D721Med (cell line): Measurements from ENCODE around the gene ANK2.

ENCODE experiments used
- DNase-seq: peaks from one replicate; pipeline ENCODE4 v3.0.0; 2011; ENCODE audit warnings: low spot score; ENCODE audit not compliant: insufficient read length
- FAIRE-seq: peaks from 2 replicates; lab custom pipeline; 2011; peaks lifted over from hg19 to GRCh38; lab: Jason Lieb, UNC
- CTCF ChIP-seq: IDR thresholded peaks from 2 replicates; pipeline ENCODE4 v1.5.1; 2012; ENCODE audit warnings: mild to moderate bottlenecking, control low read depth; ENCODE audit not compliant: insufficient read depth; ENCODE audit errors: missing control alignments

Gene ANK2

GRCh38 chr4:113049421-113050370, at the start of gene ANK2:
Gene ANK2, plus strand, starts transcription at chr4:113049653. Its CDS starts 76 bp downstream, at chr4:113049729.
- no peak for TF ChIP-seq CTCF
- DNase-seq (no peak), FAIRE-seq (no peak)

GRCh38 chr4:113003841-113004240, 45.6 kb upstream of the ANK2 start:
- no peak for TF ChIP-seq CTCF
- FAIRE-seq (no peak), DNase-seq (no peak)

GRCh38 chr4:113004655-113005054, 44.8 kb upstream of the ANK2 start:
- FAIRE-seq = no peak
- TF ChIP-seq CTCF = no peak
- DNase-seq = no peak

- no peak for TF ChIP-seq CTCF
- FAIRE-seq = no peak
- no peak for DNase-seq
These were observed 42.8 kb upstream of the ANK2 start for GRCh38 chr4:113006632-113007031.

- FAIRE-seq = no peak
These were observed 42.3 kb upstream of the ANK2 start for GRCh38 chr4:113007151-113007550.

GRCh38 chr4:113008135-113008534, 41.3 kb upstream of the ANK2 start:
- DNase-seq (no peak), FAIRE-seq (no peak)
- TF ChIP-seq CTCF = no peak

More at GRCh38 chr4:113007151-113007550, 42.3 kb upstream of the ANK2 start:
- DNase-seq = no peak
- no peak for TF ChIP-seq CTCF

GRCh38 chr4:113008716-113009115, 40.7 kb upstream of the ANK2 start:
- no peak for TF ChIP-seq CTCF
- FAIRE-seq = no peak
- no peak for DNase-seq
